Gastroesophageal sphincter (tissue), 3 donors: ENCODE measurements around the gene RMND5A.
"Not testable (repeated sequence)": the region's sequence is repeated elsewhere in the genome, so short reads cannot be mapped to it uniquely, and the experiment has no call there.

ENCODE experiments used
- EP300 ChIP-seq: sonication (generic); formaldehyde crosslinking; IDR thresholded peaks from one replicate; pipeline ENCODE4 v1.6.1; 2017; ENCODE audit warnings: antibody characterized with exemption, mild to moderate bottlenecking
- POLR2AphosphoS5 ChIP-seq: sonication (generic); formaldehyde crosslinking; IDR thresholded peaks from one replicate; pipeline ENCODE4 v1.6.1; 2017; ENCODE audit warnings: antibody characterized with exemption
- TF ChIP-seq, protein P1 (sequence below), 4 experiments: fragments of 200-600 bp in 2 of 4; fragments of 450-650 bp in 2 of 4; sonication (generic) in 1 of 4; IDR thresholded peaks; one replicate each; pipeline ENCODE4 v1.5.1; 2017 to 2019; ENCODE audit warnings: antibody characterized with exemption in 4 of 4, mild to moderate bottlenecking in 2 of 4, moderate library complexity in 2 of 4

DNA sequence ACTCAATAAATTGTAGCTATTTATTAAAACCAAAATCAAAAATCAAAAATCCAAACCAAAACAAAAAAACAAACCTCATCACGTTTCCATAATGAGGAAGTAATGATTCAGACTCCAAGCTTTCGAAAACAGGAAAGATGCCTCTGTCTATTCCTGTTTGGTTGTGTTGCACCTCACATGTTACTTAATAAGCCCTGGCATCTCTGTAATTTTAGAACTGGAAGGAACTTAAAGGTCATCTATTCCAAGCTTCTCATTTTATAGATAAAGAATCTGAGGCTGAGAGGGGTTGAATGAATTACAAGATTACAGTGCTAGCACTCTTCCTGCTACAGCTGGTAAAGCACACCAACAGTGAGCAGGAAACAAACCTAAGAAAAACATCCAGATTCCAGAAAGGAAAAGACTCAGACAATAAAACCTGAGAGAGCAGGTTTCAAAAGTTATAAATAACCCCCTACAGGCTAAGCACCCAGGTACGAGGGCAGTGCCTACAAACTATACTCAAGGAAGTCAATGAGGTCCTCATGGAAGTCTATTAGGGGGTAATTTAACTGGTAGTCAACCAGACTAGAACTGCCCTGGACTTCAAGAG is 5.4 kb upstream of the RMND5A start:
- TF ChIP-seq, protein P1, sequence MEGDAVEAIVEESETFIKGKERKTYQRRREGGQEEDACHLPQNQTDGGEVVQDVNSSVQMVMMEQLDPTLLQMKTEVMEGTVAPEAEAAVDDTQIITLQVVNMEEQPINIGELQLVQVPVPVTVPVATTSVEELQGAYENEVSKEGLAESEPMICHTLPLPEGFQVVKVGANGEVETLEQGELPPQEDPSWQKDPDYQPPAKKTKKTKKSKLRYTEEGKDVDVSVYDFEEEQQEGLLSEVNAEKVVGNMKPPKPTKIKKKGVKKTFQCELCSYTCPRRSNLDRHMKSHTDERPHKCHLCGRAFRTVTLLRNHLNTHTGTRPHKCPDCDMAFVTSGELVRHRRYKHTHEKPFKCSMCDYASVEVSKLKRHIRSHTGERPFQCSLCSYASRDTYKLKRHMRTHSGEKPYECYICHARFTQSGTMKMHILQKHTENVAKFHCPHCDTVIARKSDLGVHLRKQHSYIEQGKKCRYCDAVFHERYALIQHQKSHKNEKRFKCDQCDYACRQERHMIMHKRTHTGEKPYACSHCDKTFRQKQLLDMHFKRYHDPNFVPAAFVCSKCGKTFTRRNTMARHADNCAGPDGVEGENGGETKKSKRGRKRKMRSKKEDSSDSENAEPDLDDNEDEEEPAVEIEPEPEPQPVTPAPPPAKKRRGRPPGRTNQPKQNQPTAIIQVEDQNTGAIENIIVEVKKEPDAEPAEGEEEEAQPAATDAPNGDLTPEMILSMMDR (IDR thresholded peaks at IDR 0.05): not testable (repeated sequence)
- not testable (repeated sequence) for TF ChIP-seq EP300, POLR2AphosphoS5
